ENCODE data around the gene PRR5L.
A peak's percentile ranks its signal among the peaks of the same experiment; 100 is the strongest.

The PRR5L gene

DNA sequence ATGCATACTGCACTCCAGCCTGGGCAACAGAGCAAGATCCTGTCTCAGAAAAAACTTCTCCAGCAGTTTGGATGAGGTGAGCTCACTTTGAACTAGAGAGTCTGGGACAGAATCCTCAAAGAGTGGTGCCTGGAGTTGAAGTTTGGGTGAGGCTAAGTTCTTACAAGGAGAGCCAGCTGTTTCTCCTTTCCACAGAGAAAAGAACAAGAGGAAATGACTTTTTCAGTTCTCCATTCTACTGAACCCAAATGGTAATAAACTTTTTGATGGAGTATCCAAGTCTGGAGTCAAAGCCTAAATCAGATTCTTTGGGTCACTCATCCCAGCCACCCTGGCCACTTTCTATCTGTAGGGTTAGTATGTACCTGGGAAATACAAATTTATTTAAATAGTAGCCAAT lies 111.3 kb downstream of the PRR5L start:
- TF ChIP-seq POLR2A (IDR thresholded peaks at IDR 0.05; ENCODE audit: low read length) (no peak), GATA1 (IDR thresholded peaks at IDR 0.05; ENCODE audit: low read depth, low read length) (no peak)
- no peak for DNase-seq

DNA sequence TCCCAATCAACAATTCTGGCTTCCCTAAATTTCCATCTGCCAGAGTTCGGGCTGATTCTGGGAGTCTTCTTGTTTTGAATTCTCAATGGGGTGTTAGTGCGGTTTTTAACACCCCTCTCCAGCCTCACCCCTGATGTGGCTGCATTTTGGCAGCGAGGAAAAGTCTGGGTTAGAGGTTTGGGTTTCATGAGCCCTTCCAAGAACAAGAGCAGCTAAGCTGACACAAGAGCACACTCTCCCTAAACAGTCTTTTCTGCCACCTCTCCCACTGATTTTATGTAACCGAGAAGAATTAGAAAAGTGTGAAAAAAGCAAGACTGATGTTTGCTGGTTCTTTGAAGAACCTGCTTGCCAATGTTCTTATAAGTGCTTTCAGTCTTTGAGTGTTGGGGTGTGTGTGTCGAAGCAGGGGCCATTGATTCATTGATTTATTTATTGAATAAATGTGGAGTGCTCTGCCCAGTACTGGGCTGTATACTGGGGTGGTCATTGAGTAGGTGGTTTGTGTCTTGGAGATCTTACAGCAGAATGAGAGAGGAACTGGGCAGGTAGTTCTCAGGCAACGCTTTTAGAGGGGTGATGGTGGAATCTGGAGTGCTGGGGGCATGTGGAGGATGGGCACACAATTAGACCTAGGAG lies 112.5 kb downstream of the PRR5L start:
- no peak for TF ChIP-seq GATA1 (IDR thresholded peaks at IDR 0.05; ENCODE audit: low read depth, low read length)
- no peak for TF ChIP-seq POLR2A (IDR thresholded peaks at IDR 0.05; ENCODE audit: low read length)

DNA sequence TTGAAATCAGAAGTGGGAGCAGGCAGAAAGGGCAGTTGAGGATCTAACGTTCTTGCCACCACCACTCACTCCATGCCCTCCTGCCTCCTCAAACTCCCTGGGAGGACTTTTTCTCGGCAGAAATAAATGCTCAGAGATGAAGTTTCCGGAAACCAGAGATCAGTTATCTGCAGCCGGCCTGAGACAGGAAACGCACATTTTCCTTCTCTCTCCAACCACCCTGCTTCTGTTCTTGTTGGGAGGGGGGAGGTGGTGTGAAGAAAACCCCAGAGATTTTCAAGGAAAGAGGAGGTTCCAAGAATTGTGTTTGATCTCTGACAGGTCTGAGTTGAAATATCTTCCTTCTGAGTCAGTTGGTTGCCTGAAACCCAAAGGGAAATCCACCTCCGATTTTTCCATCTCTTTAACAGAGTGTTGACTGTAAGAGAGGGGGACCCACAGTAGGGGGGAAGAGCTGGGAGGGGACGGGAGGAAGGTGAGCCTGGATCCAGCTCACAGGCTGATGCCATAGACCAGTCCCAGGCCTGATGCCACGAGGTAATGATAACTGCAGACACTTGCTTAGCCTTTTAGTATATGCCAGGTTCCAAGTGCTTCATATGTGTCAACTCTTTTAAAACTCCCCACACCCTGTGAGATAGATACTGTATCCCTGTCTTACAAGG lies 113.2 kb downstream of the PRR5L start:
- DNase-seq: no peak
- TF ChIP-seq POLR2A (IDR thresholded peaks at IDR 0.05; ENCODE audit: low read length): no peak
- no peak for TF ChIP-seq GATA1 (IDR thresholded peaks at IDR 0.05; ENCODE audit: low read depth, low read length)

More for the DNA sequence above, 112.5 kb downstream of the PRR5L start:
- no peak for DNase-seq

DNA sequence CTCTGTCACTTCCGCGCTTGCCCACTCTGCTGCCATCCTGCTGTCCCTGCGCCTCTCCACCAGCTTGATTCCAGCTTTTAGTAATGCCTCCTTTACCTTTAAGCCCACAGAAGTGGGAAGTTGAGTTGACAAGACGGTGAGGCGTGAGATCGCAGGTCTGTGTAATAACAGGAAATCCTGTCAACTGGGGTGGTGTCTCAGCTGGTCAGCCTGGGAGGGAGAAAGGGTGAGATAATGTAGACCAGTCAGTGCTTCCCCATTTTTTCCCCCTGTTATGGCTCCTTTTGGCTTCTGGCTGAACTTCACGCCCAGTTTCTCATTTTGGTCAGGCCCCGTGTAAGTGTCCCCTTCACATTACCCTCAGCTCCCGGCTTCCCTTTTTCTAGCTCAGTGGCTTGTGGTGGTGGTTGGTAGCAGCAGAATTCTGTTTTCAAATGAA lies 115.1 kb downstream of the PRR5L start:
- DNase-seq: peak in 1 of 2 experiments; percentile 2

DNA sequence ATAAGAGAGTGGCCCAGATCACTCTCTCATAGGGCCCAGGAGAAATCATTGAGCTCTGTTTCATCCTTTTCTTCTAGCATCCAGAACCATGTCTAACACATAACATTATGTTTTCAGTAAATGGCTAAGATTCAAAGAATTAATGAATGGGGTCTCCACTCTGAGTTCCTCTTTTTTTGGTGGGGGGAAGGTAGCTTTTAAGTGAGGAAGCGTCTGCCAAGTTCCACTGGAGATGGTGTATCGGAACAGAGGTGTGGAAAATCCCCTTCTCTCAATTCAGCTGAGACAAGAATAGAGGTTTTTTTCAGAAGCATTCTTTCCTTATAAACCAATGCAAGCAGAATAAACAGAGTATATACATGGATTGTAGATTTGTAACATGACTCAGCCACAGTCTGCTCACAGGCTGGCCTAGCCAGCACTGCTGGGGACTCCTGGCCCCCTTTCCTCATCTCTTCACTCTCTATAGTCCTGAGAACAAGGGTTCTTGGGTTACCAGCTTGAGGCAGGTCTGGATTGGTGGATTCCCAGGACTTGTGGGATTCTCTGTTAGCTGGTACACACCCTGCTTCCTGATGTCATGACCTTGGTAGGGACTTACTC lies 116.8 kb downstream of the PRR5L start:
- TF ChIP-seq GATA1 (IDR thresholded peaks at IDR 0.05; ENCODE audit: low read depth, low read length) (no peak), POLR2A (IDR thresholded peaks at IDR 0.05; ENCODE audit: low read length) (no peak)
- DNase-seq: no peak

More for the DNA sequence above, 115.1 kb downstream of the PRR5L start:
- TF ChIP-seq POLR2A (IDR thresholded peaks at IDR 0.05; ENCODE audit: low read length) (no peak), GATA1 (IDR thresholded peaks at IDR 0.05; ENCODE audit: low read depth, low read length) (no peak)

DNA sequence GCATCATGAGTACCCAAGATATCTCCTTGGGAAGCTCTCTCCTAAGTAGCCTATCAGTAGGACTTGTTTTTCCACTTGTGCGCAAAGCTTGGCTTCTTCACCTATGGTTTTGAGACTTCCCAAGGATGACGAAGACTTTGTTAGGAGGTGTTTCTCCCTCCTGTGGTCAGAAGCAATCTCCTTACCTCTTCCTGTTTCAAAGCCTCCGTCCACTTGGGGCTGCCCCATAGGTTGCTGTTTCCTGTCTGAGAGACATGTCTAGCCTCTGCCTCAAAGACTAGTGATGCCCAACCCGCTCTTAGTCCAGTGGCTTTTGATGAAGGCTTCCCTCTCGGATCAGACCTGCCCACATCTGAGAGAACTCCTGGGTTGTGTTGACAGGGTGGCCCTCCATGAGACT lies 121.1 kb downstream of the PRR5L start:
- DNase-seq: no peak
- TF ChIP-seq POLR2A (IDR thresholded peaks at IDR 0.05; ENCODE audit: low read length): no peak
- no peak for TF ChIP-seq GATA1 (IDR thresholded peaks at IDR 0.05; ENCODE audit: low read depth, low read length)

DNA sequence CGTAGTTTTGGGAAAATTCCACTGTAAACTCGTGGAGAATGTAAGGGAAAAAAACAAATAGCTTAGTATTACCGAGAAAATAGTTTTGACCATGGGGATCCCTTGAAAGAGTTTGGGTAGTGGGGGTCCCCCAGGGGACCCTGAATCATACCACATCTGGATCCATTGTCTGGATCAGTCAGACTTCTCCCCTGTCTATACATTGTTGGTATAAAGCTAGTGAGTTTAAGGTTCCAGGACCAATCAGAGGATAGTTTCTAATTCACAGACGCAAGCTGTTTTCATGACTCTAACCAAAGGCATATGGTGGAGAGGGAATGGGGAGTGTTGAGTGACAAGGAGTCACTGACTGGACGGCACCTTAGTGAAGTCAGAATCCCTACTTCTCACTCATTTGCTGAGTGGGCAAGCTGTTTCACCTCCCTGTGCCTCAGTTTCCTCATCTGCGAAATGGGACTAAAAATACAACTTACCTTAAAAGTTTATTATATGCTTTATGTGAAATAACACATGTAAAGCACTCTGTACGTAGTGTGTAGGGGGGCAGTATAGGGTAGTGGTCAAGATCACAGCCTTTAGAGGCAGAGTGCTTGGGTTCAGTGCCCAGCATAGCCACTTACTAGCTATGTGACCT lies 123.8 kb downstream of the PRR5L start:
- no peak for DNase-seq
- no peak for TF ChIP-seq GATA1 (IDR thresholded peaks at IDR 0.05; ENCODE audit: low read depth, low read length)
- no peak for TF ChIP-seq POLR2A (IDR thresholded peaks at IDR 0.05; ENCODE audit: low read length)

DNA sequence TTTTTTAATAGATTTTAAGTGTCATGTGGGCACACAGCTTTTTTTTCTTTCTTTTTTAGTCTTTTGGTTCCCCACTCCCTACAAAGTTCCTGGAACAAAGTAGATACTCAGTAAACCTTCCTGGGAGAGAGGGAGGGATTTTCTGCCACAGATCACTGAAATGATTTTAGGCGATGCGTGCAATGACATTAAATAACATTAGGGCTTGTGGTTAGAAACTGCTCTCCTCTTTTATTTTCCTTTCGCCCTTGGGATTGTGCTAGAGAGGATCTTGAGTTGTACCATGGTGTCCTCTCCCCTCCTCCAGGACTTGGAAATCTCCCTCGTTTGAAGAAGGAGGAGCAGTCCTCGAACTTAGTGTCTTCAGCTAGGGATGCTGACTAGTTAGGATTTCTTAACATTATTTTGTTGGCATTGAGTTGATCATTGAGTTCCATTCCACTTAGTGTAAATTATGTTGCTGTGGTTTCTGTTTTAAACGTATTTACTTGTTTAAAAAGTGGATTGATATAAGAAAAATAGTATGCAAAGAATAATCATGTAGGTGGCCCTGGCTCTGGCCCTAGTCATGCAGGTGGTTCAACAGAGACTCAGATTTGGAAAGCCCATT lies 125.6 kb downstream of the PRR5L start:
- no peak for TF ChIP-seq GATA1 (IDR thresholded peaks at IDR 0.05; ENCODE audit: low read depth, low read length)
- no peak for TF ChIP-seq POLR2A (IDR thresholded peaks at IDR 0.05; ENCODE audit: low read length)
- DNase-seq: no peak

DNA sequence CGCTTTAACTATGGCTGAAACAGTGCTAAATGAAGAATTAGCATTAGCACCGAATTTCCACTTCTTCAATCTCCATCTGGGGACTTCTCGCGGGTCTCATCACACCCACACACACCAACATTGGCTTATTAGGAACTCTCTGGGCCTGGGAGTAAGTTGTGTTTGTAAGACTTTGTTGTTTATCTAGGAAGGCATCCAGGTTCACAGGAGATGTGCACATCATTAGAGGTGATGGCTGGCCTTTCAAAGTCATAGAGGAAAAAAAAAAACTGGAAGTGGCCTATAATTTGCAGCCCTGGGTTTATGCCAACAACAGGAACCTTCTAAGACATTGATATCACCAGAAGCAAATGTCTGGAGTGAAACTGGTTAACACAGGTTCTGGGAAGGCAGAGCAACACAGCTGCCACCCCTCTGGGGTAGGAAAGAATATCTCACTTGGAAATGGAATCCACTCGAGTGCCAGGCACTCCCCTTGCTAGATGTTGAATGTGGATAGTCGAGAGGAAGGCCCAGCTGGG lies 129.5 kb downstream of the PRR5L start:
- no peak for DNase-seq
- TF ChIP-seq POLR2A (IDR thresholded peaks at IDR 0.05; ENCODE audit: low read length) (no peak), GATA1 (IDR thresholded peaks at IDR 0.05; ENCODE audit: low read depth, low read length) (no peak)

DNA sequence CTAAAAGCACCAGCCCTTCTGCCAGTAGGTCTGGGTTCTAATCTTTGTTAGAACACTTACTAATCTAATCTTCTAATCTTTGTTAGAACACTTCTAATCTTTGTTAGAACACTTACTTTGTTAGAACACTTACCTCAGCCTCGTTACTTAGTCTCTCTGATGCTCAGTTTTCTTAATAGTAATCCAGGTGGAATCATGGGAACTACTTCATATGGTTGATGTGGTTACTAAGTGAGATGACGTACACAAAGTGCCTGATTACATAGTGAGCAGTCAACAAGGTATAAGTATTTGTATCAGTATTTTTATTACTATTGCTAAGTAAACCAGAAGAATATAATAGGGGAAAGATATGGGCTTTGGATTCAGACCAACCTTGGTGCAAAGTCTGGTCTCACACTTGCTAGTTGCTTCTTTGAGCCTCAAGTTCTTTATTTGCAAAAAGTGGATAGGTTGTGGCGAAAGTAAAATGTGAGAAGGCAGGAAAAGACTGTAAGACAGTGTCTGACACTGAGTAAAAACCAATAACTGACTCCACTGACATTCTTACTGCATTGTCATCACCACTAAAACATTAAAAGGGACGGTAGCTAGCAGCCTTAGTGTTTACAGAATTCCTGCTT lies 130.2 kb downstream of the PRR5L start:
- TF ChIP-seq POLR2A (IDR thresholded peaks at IDR 0.05; ENCODE audit: low read length): no peak
- TF ChIP-seq GATA1 (IDR thresholded peaks at IDR 0.05; ENCODE audit: low read depth, low read length): no peak
- DNase-seq: no peak

DNA sequence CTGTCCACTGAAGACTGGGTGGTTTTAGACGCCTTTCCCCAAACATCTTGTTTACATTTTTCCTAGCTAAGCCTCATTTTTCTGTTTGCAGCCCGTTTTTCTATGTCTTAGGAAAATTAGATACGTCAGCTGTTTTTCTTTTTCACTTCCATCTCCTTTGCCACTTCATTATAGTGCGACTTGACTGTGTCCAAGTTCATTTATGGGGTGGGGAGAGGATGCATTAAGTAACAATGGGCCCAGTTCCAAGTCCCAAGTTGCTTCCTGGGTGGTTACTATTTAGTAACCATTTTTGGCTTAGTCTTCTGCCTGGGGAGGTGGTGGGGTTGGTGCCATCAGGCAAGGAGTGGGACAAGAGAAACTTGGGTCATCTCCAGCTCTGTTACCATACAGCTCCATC lies 131.0 kb downstream of the PRR5L start:
- TF ChIP-seq POLR2A (IDR thresholded peaks at IDR 0.05; ENCODE audit: low read length): no peak
- TF ChIP-seq GATA1 (IDR thresholded peaks at IDR 0.05; ENCODE audit: low read depth, low read length): no peak
- no peak for DNase-seq

DNA sequence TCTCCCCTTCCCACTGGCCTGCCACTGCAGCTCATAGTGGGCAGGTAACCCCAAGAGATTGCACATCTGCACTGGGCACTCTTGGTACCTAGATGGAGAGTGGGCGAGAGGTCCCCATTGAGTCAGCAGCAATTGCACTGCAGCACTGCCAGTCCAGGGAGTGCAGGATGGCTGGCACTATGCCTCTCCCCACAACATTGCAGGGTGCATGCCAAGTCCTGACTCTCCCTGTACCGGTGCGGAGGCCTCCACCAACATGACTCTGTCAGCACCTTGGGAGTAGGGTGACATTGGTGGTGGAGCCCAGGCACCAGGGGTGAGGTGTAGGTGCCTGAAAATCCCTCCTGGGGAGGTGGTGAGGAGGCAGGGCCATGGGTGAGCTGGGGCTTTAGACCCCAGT lies 131.8 kb downstream of the PRR5L start:
- no peak for TF ChIP-seq GATA1 (IDR thresholded peaks at IDR 0.05; ENCODE audit: low read depth, low read length)
- TF ChIP-seq POLR2A (IDR thresholded peaks at IDR 0.05; ENCODE audit: low read length): no peak
- no peak for DNase-seq

DNA sequence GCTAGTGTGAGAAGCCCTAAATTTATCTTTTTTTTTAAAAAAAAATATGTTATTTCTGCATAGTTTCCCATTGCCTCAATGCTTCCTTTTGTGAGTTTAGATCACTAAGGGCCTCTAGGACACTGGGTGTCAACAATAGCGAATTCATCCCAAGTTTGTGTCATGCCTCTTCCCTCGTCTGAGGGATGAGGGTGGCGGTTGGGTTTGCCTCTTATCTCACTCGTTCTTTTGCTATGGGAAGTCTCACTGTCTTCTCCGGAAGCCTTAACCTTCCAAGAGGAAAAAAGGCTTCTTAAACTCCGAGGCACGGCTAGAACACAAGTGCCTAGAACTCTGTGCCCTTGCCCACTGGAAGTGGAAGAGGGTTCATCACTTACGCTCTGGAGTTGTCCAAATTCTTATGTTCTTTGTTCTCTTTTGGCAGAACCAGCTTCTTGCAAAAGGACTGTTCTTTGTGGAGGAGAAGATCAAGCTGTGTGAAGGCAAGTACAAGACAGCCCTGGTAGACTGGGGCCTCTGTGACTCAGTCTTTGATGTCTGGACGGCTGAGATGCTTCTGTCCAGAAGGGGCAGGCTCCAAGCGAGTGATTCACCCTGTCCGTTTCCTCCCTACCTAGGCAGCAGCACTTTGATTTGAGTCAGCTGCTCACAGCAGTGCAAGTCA lies 135.5 kb downstream of the PRR5L start:
- TF ChIP-seq GATA1 (IDR thresholded peaks at IDR 0.05; ENCODE audit: low read depth, low read length): no peak
- no peak for TF ChIP-seq POLR2A (IDR thresholded peaks at IDR 0.05; ENCODE audit: low read length)
- DNase-seq: no peak

All from erythroblast (primary cell).